ENCODE measurements around the gene GIMAP5.

The GIMAP5 gene

GRCh38 chr7:150716939-150717338 is 20.3 kb upstream of the GIMAP5 start:
- DNase-seq (ENCODE audit: low read depth) = no peak
- H3K4me3 ChIP-seq (ENCODE audit: low read depth, low read length) = peak overlapping the region; percentile 92
- TF ChIP-seq CTCF (IDR thresholded peaks at IDR 0.05; ENCODE audit: insufficient read depth, low read depth, low read length, missing control alignments) = no peak

- peak overlapping the region; percentile 92 for H3K4me3 ChIP-seq (ENCODE audit: low read depth, low read length)
- TF ChIP-seq CTCF (IDR thresholded peaks at IDR 0.05; ENCODE audit: insufficient read depth, low read depth, low read length, missing control alignments) = no peak
- no peak for DNase-seq (ENCODE audit: low read depth)
Measured at GRCh38 chr7:150717814-150718420, 19.3 kb upstream of the GIMAP5 start.

- H3K4me3 ChIP-seq (ENCODE audit: low read depth, low read length) = no peak overlapping the region
- no peak for DNase-seq (ENCODE audit: low read depth)
- no peak for TF ChIP-seq CTCF (IDR thresholded peaks at IDR 0.05; ENCODE audit: insufficient read depth, low read depth, low read length, missing control alignments)
Measured at GRCh38 chr7:150719436-150719835, 17.8 kb upstream of the GIMAP5 start.

- no peak overlapping the region for H3K4me3 ChIP-seq (ENCODE audit: low read depth, low read length)
- DNase-seq (ENCODE audit: low read depth) = no peak
- no peak for TF ChIP-seq CTCF (IDR thresholded peaks at IDR 0.05; ENCODE audit: insufficient read depth, low read depth, low read length, missing control alignments)
Measured at GRCh38 chr7:150719960-150720891, 17.0 kb upstream of the GIMAP5 start.

- H3K4me3 ChIP-seq (ENCODE audit: low read depth, low read length) = no peak overlapping the region
- TF ChIP-seq CTCF (IDR thresholded peaks at IDR 0.05; ENCODE audit: insufficient read depth, low read depth, low read length, missing control alignments) = no peak
- DNase-seq (ENCODE audit: low read depth) = no peak
Measured at GRCh38 chr7:150721970-150722373, 15.2 kb upstream of the GIMAP5 start.

- H3K4me3 ChIP-seq (ENCODE audit: low read depth, low read length) = no peak overlapping the region
- TF ChIP-seq CTCF (IDR thresholded peaks at IDR 0.05; ENCODE audit: insufficient read depth, low read depth, low read length, missing control alignments) = no peak
- DNase-seq (ENCODE audit: low read depth) = no peak
Measured at GRCh38 chr7:150722431-150722931, 14.7 kb upstream of the GIMAP5 start.
